ENCODE data around the gene MAGI1.

MAGI1 gene

GRCh38 chr3:65500398-65501306 is 538.1 kb downstream of the MAGI1 start:
- TF ChIP-seq, protein P1, sequence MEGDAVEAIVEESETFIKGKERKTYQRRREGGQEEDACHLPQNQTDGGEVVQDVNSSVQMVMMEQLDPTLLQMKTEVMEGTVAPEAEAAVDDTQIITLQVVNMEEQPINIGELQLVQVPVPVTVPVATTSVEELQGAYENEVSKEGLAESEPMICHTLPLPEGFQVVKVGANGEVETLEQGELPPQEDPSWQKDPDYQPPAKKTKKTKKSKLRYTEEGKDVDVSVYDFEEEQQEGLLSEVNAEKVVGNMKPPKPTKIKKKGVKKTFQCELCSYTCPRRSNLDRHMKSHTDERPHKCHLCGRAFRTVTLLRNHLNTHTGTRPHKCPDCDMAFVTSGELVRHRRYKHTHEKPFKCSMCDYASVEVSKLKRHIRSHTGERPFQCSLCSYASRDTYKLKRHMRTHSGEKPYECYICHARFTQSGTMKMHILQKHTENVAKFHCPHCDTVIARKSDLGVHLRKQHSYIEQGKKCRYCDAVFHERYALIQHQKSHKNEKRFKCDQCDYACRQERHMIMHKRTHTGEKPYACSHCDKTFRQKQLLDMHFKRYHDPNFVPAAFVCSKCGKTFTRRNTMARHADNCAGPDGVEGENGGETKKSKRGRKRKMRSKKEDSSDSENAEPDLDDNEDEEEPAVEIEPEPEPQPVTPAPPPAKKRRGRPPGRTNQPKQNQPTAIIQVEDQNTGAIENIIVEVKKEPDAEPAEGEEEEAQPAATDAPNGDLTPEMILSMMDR (conservative IDR thresholded peaks at IDR 0.05; ENCODE audit: low read length): no peak
- no peak for TF ChIP-seq EZH2phosphoT487 (IDR thresholded peaks at IDR 0.05; ENCODE audit: borderline replicate concordance)

GRCh38 chr3:65497846-65498245 is 540.9 kb downstream of the MAGI1 start:
- TF ChIP-seq EZH2phosphoT487 (IDR thresholded peaks at IDR 0.05; ENCODE audit: borderline replicate concordance): no peak
- TF ChIP-seq, protein P1 (conservative IDR thresholded peaks at IDR 0.05; ENCODE audit: low read length): no peak
- Histone ChIP-seq H3K4me3 (ENCODE audit: low read length, poor library complexity, severe bottlenecking) (no peak overlapping the region), H3K27me3 (ENCODE audit: insufficient read depth, low read length, poor library complexity, severe bottlenecking) (no peaks in the 10 kb centered on the region), H3F3A (ENCODE audit: low read depth) (peaks cover 12% of the 10 kb centered on the region; the same call in 1 of the 2 replicates), H3K4me2 (ENCODE audit: low read depth, low read length, poor library complexity, severe bottlenecking) (no peak overlapping the region), H2AFZ (ENCODE audit: low read length) (no peak overlapping the region), H3K4me1 (ENCODE audit: insufficient read depth, low read length, poor library complexity, severe bottlenecking) (peaks cover 59% of the 10 kb centered on the region), H3K9me3 (ENCODE audit: insufficient read depth, low read depth, low read length) (no peaks in the 10 kb centered on the region), H4K20me1 (ENCODE audit: insufficient read depth, low read length, poor library complexity, severe bottlenecking) (no peaks in the 10 kb centered on the region), H3K36me3 (ENCODE audit: insufficient read depth, low read length) (no peaks in the 10 kb centered on the region), H3K9me2 (replicated peaks; ENCODE audit: low read depth, low read length) (no peaks in the 10 kb centered on the region), H3K79me2 (ENCODE audit: insufficient read depth, low read length) (no peaks in the 10 kb centered on the region), H3K9ac (ENCODE audit: low read depth, low read length, poor library complexity, severe bottlenecking) (no peak overlapping the region)

More at GRCh38 chr3:65500398-65501306, 538.1 kb downstream of the MAGI1 start:
- Histone ChIP-seq H3F3A (ENCODE audit: low read depth) (peaks cover 12% of the 10 kb centered on the region; the same call in 1 of the 2 replicates), H3K36me3 (ENCODE audit: insufficient read depth, low read length) (no peaks in the 10 kb centered on the region), H3K9me3 (ENCODE audit: insufficient read depth, low read depth, low read length) (no peaks in the 10 kb centered on the region), H3K4me3 (ENCODE audit: low read length, poor library complexity, severe bottlenecking) (peak overlapping the region; percentile 28), H3K4me2 (ENCODE audit: low read depth, low read length, poor library complexity, severe bottlenecking) (peak overlapping the region; percentile 71), H2AFZ (ENCODE audit: low read length) (no peak overlapping the region), H3K9ac (ENCODE audit: low read depth, low read length, poor library complexity, severe bottlenecking) (peak overlapping the region; percentile 59), H3K79me2 (ENCODE audit: insufficient read depth, low read length) (no peaks in the 10 kb centered on the region), H3K9me2 (replicated peaks; ENCODE audit: low read depth, low read length) (no peaks in the 10 kb centered on the region), H3K4me1 (ENCODE audit: insufficient read depth, low read length, poor library complexity, severe bottlenecking) (peaks cover 51% of the 10 kb centered on the region), H4K20me1 (ENCODE audit: insufficient read depth, low read length, poor library complexity, severe bottlenecking) (no peaks in the 10 kb centered on the region), H3K27me3 (ENCODE audit: insufficient read depth, low read length, poor library complexity, severe bottlenecking) (no peaks in the 10 kb centered on the region)

DNA sequence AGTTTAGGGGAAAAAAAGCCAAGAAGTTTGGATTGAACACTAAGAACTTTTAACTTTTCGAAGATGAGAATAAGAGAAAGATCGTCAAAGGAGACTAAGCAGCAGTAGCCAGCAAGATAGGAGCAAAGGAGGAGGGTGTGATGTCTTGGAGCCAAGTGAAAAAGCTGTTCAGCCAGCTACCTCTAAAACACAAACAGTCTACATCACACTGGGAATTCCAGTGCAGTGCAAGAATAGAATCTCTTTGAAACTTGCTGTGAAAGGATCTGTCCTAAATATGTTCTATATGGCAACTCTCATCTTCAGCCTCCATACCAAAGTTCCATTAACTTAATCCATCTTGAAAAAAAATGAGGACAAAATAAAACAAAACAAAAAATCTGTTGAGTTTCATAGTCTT is 541.5 kb downstream of the MAGI1 start:
- Histone ChIP-seq H3K9me2 (replicated peaks; ENCODE audit: low read depth, low read length) (no peaks in the 10 kb centered on the region), H3K9me3 (ENCODE audit: insufficient read depth, low read depth, low read length) (no peaks in the 10 kb centered on the region), H3K36me3 (ENCODE audit: insufficient read depth, low read length) (no peaks in the 10 kb centered on the region), H3K4me3 (ENCODE audit: low read length, poor library complexity, severe bottlenecking) (no peak overlapping the region), H4K20me1 (ENCODE audit: insufficient read depth, low read length, poor library complexity, severe bottlenecking) (no peaks in the 10 kb centered on the region), H3K27me3 (ENCODE audit: insufficient read depth, low read length, poor library complexity, severe bottlenecking) (no peaks in the 10 kb centered on the region), H3K79me2 (ENCODE audit: insufficient read depth, low read length) (no peaks in the 10 kb centered on the region), H3K4me1 (ENCODE audit: insufficient read depth, low read length, poor library complexity, severe bottlenecking) (peaks cover 53% of the 10 kb centered on the region), H3F3A (ENCODE audit: low read depth) (peaks cover 12% of the 10 kb centered on the region; the same call in 1 of the 2 replicates), H3K9ac (ENCODE audit: low read depth, low read length, poor library complexity, severe bottlenecking) (no peak overlapping the region), H3K4me2 (ENCODE audit: low read depth, low read length, poor library complexity, severe bottlenecking) (no peak overlapping the region), H2AFZ (ENCODE audit: low read length) (no peak overlapping the region)
- no peak for TF ChIP-seq EZH2phosphoT487 (IDR thresholded peaks at IDR 0.05; ENCODE audit: borderline replicate concordance)
- TF ChIP-seq, protein P1 (conservative IDR thresholded peaks at IDR 0.05; ENCODE audit: low read length): no peak

All from Loucy (cell line).